ENCODE data around the gene PP2D1.
"Not testable (repeated sequence)": the region's sequence is repeated elsewhere in the genome, so short reads cannot be mapped to it uniquely, and the experiment has no call there.

The PP2D1 gene

GRCh38 chr3:19961960-19962359 is 50.1 kb downstream of the PP2D1 start:
- DNase-seq, result no peak

- DNase-seq, result no peak
These were observed 51.4 kb downstream of the PP2D1 start for GRCh38 chr3:19960696-19961095.

GRCh38 chr3:19959505-19959904 is 52.6 kb downstream of the PP2D1 start:
- no peak for DNase-seq

- DNase-seq, result not testable (repeated sequence)
These were observed 54.7 kb downstream of the PP2D1 start for GRCh38 chr3:19957354-19957753.

- DNase-seq, result no peak
These were observed 57.4 kb downstream of the PP2D1 start for GRCh38 chr3:19954676-19955075.

- no peak for DNase-seq
These were observed 61.7 kb downstream of the PP2D1 start for GRCh38 chr3:19950316-19950715.

GRCh38 chr3:19948226-19948591 is 63.9 kb downstream of the PP2D1 start:
- no peak for DNase-seq

- no peak for DNase-seq
These were observed 64.4 kb downstream of the PP2D1 start for GRCh38 chr3:19947549-19948225.

- DNase-seq, result peak; percentile 93
These were observed 65.1 kb downstream of the PP2D1 start, which contains the start of gene RAB5A for GRCh38 chr3:19946832-19947548. TSS of gene RAB5A (plus strand) at chr3:19947097. CDS start at chr3:19950899, 3,802 bp downstream.

- no peak for DNase-seq
These were observed 65.9 kb downstream of the PP2D1 start for GRCh38 chr3:19945969-19946831.

- no peak for DNase-seq
These were observed 66.5 kb downstream of the PP2D1 start for GRCh38 chr3:19945534-19945933.

- no peak for DNase-seq
These were observed 71.4 kb downstream of the PP2D1 start for GRCh38 chr3:19940643-19941042.

GRCh38 chr3:19938295-19938627 is 73.8 kb downstream of the PP2D1 start:
- DNase-seq, result no peak

GRCh38 chr3:19937459-19938294 is 74.4 kb downstream of the PP2D1 start:
- DNase-seq, result no peak
